HepG2 (cell line): ENCODE measurements around the gene MYO5A. TPM values are rescaled to one million over a fixed set of nuclear protein-coding genes. Genes with fewer than 3 reads are reported as not detected.

Source experiments
- ATAC-seq: fragments of 200-7000 bp; cut with Tn5 transposase; 3 replicates; pipeline ENCODE4 v1.9.1; 2020; ENCODE audit warnings: mild to moderate bottlenecking, moderate library complexity
- BruUV-seq: library from RNA; stranded (reverse); fragments of 400-500 nt; replicated peaks from 2 replicates; lab custom pipeline; 2021; lab: Mats Ljungman, UMichigan
- CTCF ChIA-PET: fragments of 300-600 bp; formaldehyde crosslinking; extraction: SDS; loops from one replicate; lab custom pipeline; 2021; ENCODE audit warnings: low total read pairs, inconsistent platforms, low intra/inter-chr PET ratio; lab: Yijun Ruan, JAX
- POLR2A ChIA-PET: fragments of 350-600 bp; sonication (Branson Sonifier 250); formaldehyde crosslinking; loops from one replicate; lab custom pipeline; 2020; ENCODE audit warnings: antibody characterized with exemption, inconsistent platforms; lab: Yijun Ruan, JAX
- DNase-seq: peaks from one replicate; pipeline ENCODE4 v3.0.0-alpha.2; 2015; ENCODE audit warnings: low spot score
- FAIRE-seq: peaks from 3 replicates; lab custom pipeline; 2011; peaks lifted over from hg19 to GRCh38; lab: Jason Lieb, UNC
- H2AFZ ChIP-seq: one replicate; pipeline ENCODE4 v1.6.1; 2011; ENCODE audit warnings: low read length, inconsistent platforms
- H3K27ac ChIP-seq: fragments of 300-600 bp; 3 replicates; pipeline ENCODE4 v1.8.0; 2011; ENCODE audit warnings: mixed run types, mild to moderate bottlenecking, mixed read lengths, low read length, inconsistent platforms; ENCODE audit not compliant: insufficient read depth; ENCODE audit errors: extremely low read length
- H3K27me3 ChIP-seq, 2 experiments: fragments of 200-600 bp in 1 of 2; 2 replicates in 1 of 2; 3 replicates in 1 of 2; pipeline versions ENCODE4 v1.6.0 to v1.8.0; 2011; ENCODE audit warnings: low read length in 2 of 2, mild to moderate bottlenecking in 2 of 2, moderate library complexity in 2 of 2, inconsistent platforms in 1 of 2; ENCODE audit not compliant: insufficient read depth in 2 of 2, control insufficient read depth in 1 of 2
- H3K36me3 ChIP-seq, 2 experiments: fragments of 200-600 bp in 1 of 2; replicated peaks in 1 of 2; 2 replicates in 1 of 2; 3 replicates in 1 of 2; pipeline versions ENCODE4 v1.5.1 to v1.8.0; 2011; ENCODE audit warnings: low read length in 2 of 2, inconsistent platforms in 1 of 2; ENCODE audit not compliant: insufficient read depth in 2 of 2, control insufficient read depth in 1 of 2
- H3K4me1 ChIP-seq: 2 replicates; pipeline ENCODE4 v1.5.1; 2012; ENCODE audit warnings: low read length, inconsistent platforms; ENCODE audit not compliant: insufficient read depth
- H3K4me2 ChIP-seq: 2 replicates; pipeline ENCODE4 v1.6.0; 2011; ENCODE audit warnings: low read depth, low read length, inconsistent platforms
- H3K4me3 ChIP-seq, 3 experiments: fragments of 200-600 bp in 1 of 3; sonication (generic), shearing (Covaris generic) in 1 of 3; replicated peaks in 1 of 3; 2 replicates each; pipeline ENCODE4 v1.5.1; 2011 to 2016; ENCODE audit warnings: low read length in 3 of 3, inconsistent platforms in 2 of 3, low read depth in 2 of 3, mild to moderate bottlenecking in 2 of 3, control low read depth in 1 of 3, mixed read lengths in 1 of 3; ENCODE audit not compliant: insufficient read depth in 1 of 3
- H3K79me2 ChIP-seq: one replicate; pipeline ENCODE4 v1.6.1; 2011; ENCODE audit warnings: low read length, inconsistent platforms; ENCODE audit not compliant: insufficient read depth
- H3K9ac ChIP-seq: 2 replicates; pipeline ENCODE4 v1.6.0; 2011; ENCODE audit warnings: mild to moderate bottlenecking, low read depth, low read length, inconsistent platforms; ENCODE audit not compliant: insufficient read depth
- H3K9me3 ChIP-seq: 2 replicates; pipeline ENCODE4 v1.5.1; 2012; ENCODE audit warnings: mild to moderate bottlenecking, low read length
- H4K20me1 ChIP-seq: 2 replicates; pipeline ENCODE4 v1.6.0; 2011; ENCODE audit warnings: inconsistent platforms, mild to moderate bottlenecking, low read length, moderate library complexity; ENCODE audit not compliant: insufficient read depth
- CBX1 ChIP-seq: IDR thresholded peaks from one replicate; pipeline ENCODE4 v1.6.1; 2016; ENCODE audit warnings: antibody characterized with exemption, low read depth
- JDP2 ChIP-seq: sonication (generic); formaldehyde crosslinking; IDR thresholded peaks from 2 replicates; pipeline ENCODE4 v1.8.1; 2022; ENCODE audit warnings: missing genetic modification reagents, borderline replicate concordance
- KLF15 ChIP-seq: sonication (generic); formaldehyde crosslinking; IDR thresholded peaks from 2 replicates; pipeline ENCODE4 v1.8.1; 2023; ENCODE audit warnings: borderline replicate concordance, mild to moderate bottlenecking, inconsistent platforms, missing genetic modification reagents, mixed read lengths
- NFE2 ChIP-seq: sonication (generic); formaldehyde crosslinking; IDR thresholded peaks from 2 replicates; pipeline ENCODE4 v1.4.0; 2020; ENCODE audit warnings: missing genetic modification reagents
- PHF21A ChIP-seq: sonication (generic); formaldehyde crosslinking; IDR thresholded peaks from 2 replicates; pipeline ENCODE4 v1.5.0; 2020; ENCODE audit warnings: mild to moderate bottlenecking, missing genetic modification reagents
- PLRG1 ChIP-seq: fragments of 450-650 bp; conservative IDR thresholded peaks from 2 replicates; pipeline ENCODE4 v1.6.1; 2016
- SMARCC2 ChIP-seq: fragments of 450-650 bp; IDR thresholded peaks from 2 replicates; pipeline ENCODE4 v1.6.1; 2017; ENCODE audit warnings: antibody characterized with exemption, mild to moderate bottlenecking
- ZNF451 ChIP-seq: sonication (generic); formaldehyde crosslinking; IDR thresholded peaks from 2 replicates; pipeline ENCODE4 v1.5.0; 2020; ENCODE audit warnings: mild to moderate bottlenecking, missing genetic modification reagents
- ZNF549 ChIP-seq: sonication (generic); formaldehyde crosslinking; IDR thresholded peaks from 2 replicates; pipeline ENCODE4 v1.5.0; 2020; ENCODE audit warnings: missing genetic modification reagents
- WGBS: methylation state at CpG from one replicate; pipeline ENCODE4 v1.1.6; 2017; ENCODE audit warnings: low lambda C conversion rate; 5-methylcytosine and 5-hydroxymethylcytosine counted together
- in situ Hi-C: cut with HindIII; loops from 2 replicates; pipeline ENCODE4 v1.10.0; 2017; ENCODE audit warnings: low pct_unique_long_range_greater_than_20kb; ENCODE audit not compliant: extremely low pct_ligation_motif_present
- intact Hi-C: fragments of 100-400 bp; cut with micrococcal nuclease; formaldehyde crosslinking; loops from one replicate; pipeline ENCODE4 v1.10.0; 2022; ENCODE audit not compliant: unreplicated experiment
- polyA plus RNA-seq, 8 experiments: library from polyadenylated mRNA; depleted of rRNA in 3 of 8; stranded (reverse) in 7 of 8; unstranded in 1 of 8; fragments of >200 nt; fragmentation: Illumina TruSeq in 4 of 8; extraction: Trizol in 4 of 8; gene quantifications; 2 replicates each; pipeline versions ENCODE4 v1.2.1 to v1.2.3, GENCODE V29; 2011 to 2016; ENCODE audit warnings: low read depth in 4 of 8, missing spikeins in 1 of 8, mixed read lengths in 1 of 8; ENCODE audit not compliant: insufficient read depth in 1 of 8
- total RNA-seq, 5 experiments: library from RNA; depleted of rRNA; stranded (reverse); fragments of >200 nt; fragmentation: Illumina TruSeq; extraction: Trizol; gene quantifications; 2 replicates each; pipeline ENCODE4 v1.2.3, GENCODE V29; 2016; ENCODE audit warnings: low read depth in 1 of 5
- TF ChIP-seq, protein P1 (sequence below): IDR thresholded peaks from 2 replicates; pipeline ENCODE4 v1.6.1; 2016; ENCODE audit warnings: low read depth, missing genetic modification reagents, missing compliant biosample characterization
- TF ChIP-seq, protein P2 (sequence below), 2 experiments: fragments of 450-650 bp in 1 of 2; sonication (generic) in 1 of 2; formaldehyde crosslinking; IDR thresholded peaks; 2 replicates each; pipeline versions ENCODE4 v1.5.0 to v1.8.0; 2020 to 2022; ENCODE audit warnings: mild to moderate bottlenecking in 1 of 2, missing genetic modification reagents in 1 of 2
- TF ChIP-seq, protein P3 (sequence below): sonication (generic); formaldehyde crosslinking; IDR thresholded peaks from 2 replicates; pipeline ENCODE4 v1.5.0; 2020; ENCODE audit warnings: missing genetic modification reagents

The MYO5A gene
- total and polyA plus RNA-seq, 2 of the 13 experiments (the other 11 are each of a cell fraction or from before 2014, with no cell fraction given) = 2.8 to 4.8 TPM

DNA sequence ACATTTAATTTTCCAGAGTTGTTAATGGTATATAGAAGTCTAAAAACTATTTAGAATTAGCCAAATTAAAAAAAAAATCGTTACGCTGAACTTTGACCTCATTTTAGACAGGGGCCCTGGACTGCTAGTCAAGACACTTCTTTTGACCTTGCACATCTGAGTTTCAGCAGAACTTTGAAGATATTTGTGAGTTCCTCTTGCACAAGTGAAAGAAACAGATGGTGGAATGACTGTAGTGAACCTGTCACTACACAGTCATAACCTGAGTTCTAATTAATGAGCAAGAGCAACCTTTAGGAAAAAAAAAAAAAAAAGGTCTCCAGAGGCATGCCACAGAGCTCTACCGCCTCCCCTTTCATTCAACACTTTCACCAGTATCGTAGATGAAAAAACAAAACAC lies 238.4 kb downstream of the MYO5A start:
- no peak overlapping the region for H3K4me2 ChIP-seq

DNA sequence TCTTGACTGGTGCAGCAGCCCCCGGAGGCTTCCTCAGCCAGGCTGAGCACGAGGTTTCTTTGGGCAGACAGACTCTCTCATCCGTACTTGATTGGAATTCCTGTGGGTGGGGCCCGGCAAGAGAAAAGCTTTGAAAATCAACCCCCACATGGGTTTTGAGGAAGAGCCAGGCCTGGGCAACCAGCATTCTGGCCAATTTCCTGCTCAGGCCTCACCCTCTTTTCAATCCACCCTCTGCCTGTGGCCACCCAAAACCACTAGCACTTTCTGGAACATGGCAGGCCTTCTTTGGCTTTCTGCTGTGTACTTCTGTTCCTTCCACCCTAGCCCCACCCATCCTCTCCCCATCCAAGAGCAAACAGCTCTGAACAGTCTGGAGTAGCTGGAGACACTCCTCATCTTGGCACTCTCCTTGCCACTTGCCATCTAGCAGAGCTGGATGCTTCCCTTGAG lies 239.0 kb downstream of the MYO5A start:
- peak overlapping the region; percentile 92 for H3K27ac ChIP-seq
- CTCF ChIA-PET = no interaction called here
- H3K4me1 ChIP-seq = peaks cover 71% of the 10 kb centered on the region
- no peak for FAIRE-seq
- H2AFZ ChIP-seq = no peak overlapping the region
- BruUV-seq = no TSS peak
- no peak for DNase-seq
- ATAC-seq = no peak
- peak overlapping the region; percentile 79 for H3K4me2 ChIP-seq
- 0 out of 2 replicates have a peak overlapping the region, but pooled peaks have one; percentile 64 for H3K9ac ChIP-seq
- WGBS = 53% methylated on average over 4 of the region's 4 CpGs
- H3K9me3 ChIP-seq = no peaks in the 10 kb centered on the region
- H3K27me3 ChIP-seq = no peaks in the 10 kb centered on the region
- in situ Hi-C loops = no loop called here
- POLR2A ChIA-PET = interaction anchor here (1.7 kb wide), 1 partner anchor 8 kb away, joined by 5 read pairs; no protein-coding TSS in a partner anchor
- H3K36me3 ChIP-seq = peaks cover 0 to 7% of the 10 kb centered on the region in 2 experiments; a peak in 1 of 5 replicates
- H3K4me3 ChIP-seq = no peak overlapping the region
- intact Hi-C loops = no loop called here
- H3K79me2 ChIP-seq = peaks cover 47% of the 10 kb centered on the region
- H4K20me1 ChIP-seq = no peaks in the 10 kb centered on the region
- TF ChIP-seq CBX1 (no peak), JDP2 (no peak), NFE2 (CRISPR knock-in tag) (no peak)
- TF ChIP-seq, protein P1, sequence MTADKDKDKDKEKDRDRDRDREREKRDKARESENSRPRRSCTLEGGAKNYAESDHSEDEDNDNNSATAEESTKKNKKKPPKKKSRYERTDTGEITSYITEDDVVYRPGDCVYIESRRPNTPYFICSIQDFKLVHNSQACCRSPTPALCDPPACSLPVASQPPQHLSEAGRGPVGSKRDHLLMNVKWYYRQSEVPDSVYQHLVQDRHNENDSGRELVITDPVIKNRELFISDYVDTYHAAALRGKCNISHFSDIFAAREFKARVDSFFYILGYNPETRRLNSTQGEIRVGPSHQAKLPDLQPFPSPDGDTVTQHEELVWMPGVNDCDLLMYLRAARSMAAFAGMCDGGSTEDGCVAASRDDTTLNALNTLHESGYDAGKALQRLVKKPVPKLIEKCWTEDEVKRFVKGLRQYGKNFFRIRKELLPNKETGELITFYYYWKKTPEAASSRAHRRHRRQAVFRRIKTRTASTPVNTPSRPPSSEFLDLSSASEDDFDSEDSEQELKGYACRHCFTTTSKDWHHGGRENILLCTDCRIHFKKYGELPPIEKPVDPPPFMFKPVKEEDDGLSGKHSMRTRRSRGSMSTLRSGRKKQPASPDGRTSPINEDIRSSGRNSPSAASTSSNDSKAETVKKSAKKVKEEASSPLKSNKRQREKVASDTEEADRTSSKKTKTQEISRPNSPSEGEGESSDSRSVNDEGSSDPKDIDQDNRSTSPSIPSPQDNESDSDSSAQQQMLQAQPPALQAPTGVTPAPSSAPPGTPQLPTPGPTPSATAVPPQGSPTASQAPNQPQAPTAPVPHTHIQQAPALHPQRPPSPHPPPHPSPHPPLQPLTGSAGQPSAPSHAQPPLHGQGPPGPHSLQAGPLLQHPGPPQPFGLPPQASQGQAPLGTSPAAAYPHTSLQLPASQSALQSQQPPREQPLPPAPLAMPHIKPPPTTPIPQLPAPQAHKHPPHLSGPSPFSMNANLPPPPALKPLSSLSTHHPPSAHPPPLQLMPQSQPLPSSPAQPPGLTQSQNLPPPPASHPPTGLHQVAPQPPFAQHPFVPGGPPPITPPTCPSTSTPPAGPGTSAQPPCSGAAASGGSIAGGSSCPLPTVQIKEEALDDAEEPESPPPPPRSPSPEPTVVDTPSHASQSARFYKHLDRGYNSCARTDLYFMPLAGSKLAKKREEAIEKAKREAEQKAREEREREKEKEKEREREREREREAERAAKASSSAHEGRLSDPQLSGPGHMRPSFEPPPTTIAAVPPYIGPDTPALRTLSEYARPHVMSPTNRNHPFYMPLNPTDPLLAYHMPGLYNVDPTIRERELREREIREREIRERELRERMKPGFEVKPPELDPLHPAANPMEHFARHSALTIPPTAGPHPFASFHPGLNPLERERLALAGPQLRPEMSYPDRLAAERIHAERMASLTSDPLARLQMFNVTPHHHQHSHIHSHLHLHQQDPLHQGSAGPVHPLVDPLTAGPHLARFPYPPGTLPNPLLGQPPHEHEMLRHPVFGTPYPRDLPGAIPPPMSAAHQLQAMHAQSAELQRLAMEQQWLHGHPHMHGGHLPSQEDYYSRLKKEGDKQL (CRISPR knock-in tag) = no peak
- TF ChIP-seq, protein P2, sequence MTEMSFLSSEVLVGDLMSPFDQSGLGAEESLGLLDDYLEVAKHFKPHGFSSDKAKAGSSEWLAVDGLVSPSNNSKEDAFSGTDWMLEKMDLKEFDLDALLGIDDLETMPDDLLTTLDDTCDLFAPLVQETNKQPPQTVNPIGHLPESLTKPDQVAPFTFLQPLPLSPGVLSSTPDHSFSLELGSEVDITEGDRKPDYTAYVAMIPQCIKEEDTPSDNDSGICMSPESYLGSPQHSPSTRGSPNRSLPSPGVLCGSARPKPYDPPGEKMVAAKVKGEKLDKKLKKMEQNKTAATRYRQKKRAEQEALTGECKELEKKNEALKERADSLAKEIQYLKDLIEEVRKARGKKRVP (CRISPR knock-in tag; IDR thresholded peaks at IDR 0.05) = no peak

More for the DNA sequence above, 238.4 kb downstream of the MYO5A start:
- Histone ChIP-seq H3K27ac (no peak overlapping the region), H3K79me2 (peaks cover 50% of the 10 kb centered on the region), H3K9me3 (no peaks in the 10 kb centered on the region)
- POLR2A ChIA-PET = interaction anchor here (1.7 kb wide), 1 partner anchor 9 kb away, joined by 5 read pairs; no protein-coding TSS in a partner anchor
- in situ Hi-C loops (no loop called here), intact Hi-C loops (no loop called here)
- WGBS = 48% methylated on average over 4 of the region's 4 CpGs
- CTCF ChIA-PET = no interaction called here
- TF ChIP-seq ZNF549 = no peak
- TF ChIP-seq SMARCC2 = no peak
- TF ChIP-seq KLF15 (CRISPR knock-in tag) = no peak
- TF ChIP-seq, protein P3, sequence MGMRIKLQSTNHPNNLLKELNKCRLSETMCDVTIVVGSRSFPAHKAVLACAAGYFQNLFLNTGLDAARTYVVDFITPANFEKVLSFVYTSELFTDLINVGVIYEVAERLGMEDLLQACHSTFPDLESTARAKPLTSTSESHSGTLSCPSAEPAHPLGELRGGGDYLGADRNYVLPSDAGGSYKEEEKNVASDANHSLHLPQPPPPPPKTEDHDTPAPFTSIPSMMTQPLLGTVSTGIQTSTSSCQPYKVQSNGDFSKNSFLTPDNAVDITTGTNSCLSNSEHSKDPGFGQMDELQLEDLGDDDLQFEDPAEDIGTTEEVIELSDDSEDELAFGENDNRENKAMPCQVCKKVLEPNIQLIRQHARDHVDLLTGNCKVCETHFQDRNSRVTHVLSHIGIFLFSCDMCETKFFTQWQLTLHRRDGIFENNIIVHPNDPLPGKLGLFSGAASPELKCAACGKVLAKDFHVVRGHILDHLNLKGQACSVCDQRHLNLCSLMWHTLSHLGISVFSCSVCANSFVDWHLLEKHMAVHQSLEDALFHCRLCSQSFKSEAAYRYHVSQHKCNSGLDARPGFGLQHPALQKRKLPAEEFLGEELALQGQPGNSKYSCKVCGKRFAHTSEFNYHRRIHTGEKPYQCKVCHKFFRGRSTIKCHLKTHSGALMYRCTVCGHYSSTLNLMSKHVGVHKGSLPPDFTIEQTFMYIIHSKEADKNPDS (CRISPR knock-in tag) = no peak
- no peak for TF ChIP-seq PHF21A (CRISPR knock-in tag)
- TF ChIP-seq PLRG1 = no peak
- no peak for TF ChIP-seq ZNF451 (CRISPR knock-in tag)
- TF ChIP-seq, all 625 proteins: peak for 0
- H2AFZ ChIP-seq = no peak overlapping the region
- no peak overlapping the region for H3K4me3 ChIP-seq
- peaks cover 75% of the 10 kb centered on the region for H3K4me1 ChIP-seq
- no peak for FAIRE-seq
- ATAC-seq = no peak
- no peaks in the 10 kb centered on the region for H4K20me1 ChIP-seq
- no TSS peak for BruUV-seq
- no peaks in the 10 kb centered on the region for H3K27me3 ChIP-seq
- no peak for DNase-seq
- no peak overlapping the region for H3K9ac ChIP-seq
- peaks cover 0 to 7% of the 10 kb centered on the region in 2 experiments; a peak in 1 of 5 replicates for H3K36me3 ChIP-seq
